ENCODE measurements around the gene PARD3B.

The PARD3B gene

GRCh38 chr2:204634564-204634963 is 89.3 kb downstream of the PARD3B start:
- H3K27me3 ChIP-seq (replicated peaks; ENCODE audit: control insufficient read depth, insufficient read depth, low read length) = no peaks in the 10 kb centered on the region; the same call in 1 of the 2 replicates
- H3K4me3 ChIP-seq (replicated peaks; ENCODE audit: low read depth, low read length) = no peak overlapping the region
- DNase-seq (ENCODE audit: extremely low read depth, insufficient read length) = no peak
- H3K36me3 ChIP-seq (ENCODE audit: control insufficient read depth, insufficient read depth, low read length) = no peaks in the 10 kb centered on the region
- TF ChIP-seq CTCF (IDR thresholded peaks at IDR 0.05; ENCODE audit: insufficient read depth, low read length, poor library complexity, severe bottlenecking) = no peak

- Histone ChIP-seq H3K36me3 (ENCODE audit: control insufficient read depth, insufficient read depth, low read length) (no peaks in the 10 kb centered on the region), H3K27me3 (replicated peaks; ENCODE audit: control insufficient read depth, insufficient read depth, low read length) (no peaks in the 10 kb centered on the region; the same call in 1 of the 2 replicates), H3K4me3 (replicated peaks; ENCODE audit: low read depth, low read length) (no peak overlapping the region)
- no peak for DNase-seq (ENCODE audit: extremely low read depth, insufficient read length)
- no peak for TF ChIP-seq CTCF (IDR thresholded peaks at IDR 0.05; ENCODE audit: insufficient read depth, low read length, poor library complexity, severe bottlenecking)
These were observed 90.2 kb downstream of the PARD3B start for GRCh38 chr2:204635478-204635877.

- no peak for TF ChIP-seq CTCF (IDR thresholded peaks at IDR 0.05; ENCODE audit: insufficient read depth, low read length, poor library complexity, severe bottlenecking)
- H3K27me3 ChIP-seq (replicated peaks; ENCODE audit: control insufficient read depth, insufficient read depth, low read length) = no peaks in the 10 kb centered on the region
- H3K4me3 ChIP-seq (replicated peaks; ENCODE audit: low read depth, low read length) = no peak overlapping the region
- DNase-seq (ENCODE audit: extremely low read depth, insufficient read length) = no peak
- H3K36me3 ChIP-seq (ENCODE audit: control insufficient read depth, insufficient read depth, low read length) = no peaks in the 10 kb centered on the region
These were observed 93.4 kb downstream of the PARD3B start for GRCh38 chr2:204638471-204639194.

GRCh38 chr2:204643326-204643725 is 98.1 kb downstream of the PARD3B start:
- Histone ChIP-seq H3K4me3 (replicated peaks; ENCODE audit: low read depth, low read length) (no peak overlapping the region), H3K36me3 (ENCODE audit: control insufficient read depth, insufficient read depth, low read length) (no peaks in the 10 kb centered on the region), H3K27me3 (replicated peaks; ENCODE audit: control insufficient read depth, insufficient read depth, low read length) (no peaks in the 10 kb centered on the region)
- no peak for TF ChIP-seq CTCF (IDR thresholded peaks at IDR 0.05; ENCODE audit: insufficient read depth, low read length, poor library complexity, severe bottlenecking)
- no peak for DNase-seq (ENCODE audit: extremely low read depth, insufficient read length)

- Histone ChIP-seq H3K27me3 (replicated peaks; ENCODE audit: control insufficient read depth, insufficient read depth, low read length) (no peaks in the 10 kb centered on the region), H3K36me3 (ENCODE audit: control insufficient read depth, insufficient read depth, low read length) (no peaks in the 10 kb centered on the region), H3K4me3 (replicated peaks; ENCODE audit: low read depth, low read length) (no peak overlapping the region)
- DNase-seq (ENCODE audit: extremely low read depth, insufficient read length) = no peak
- TF ChIP-seq CTCF (IDR thresholded peaks at IDR 0.05; ENCODE audit: insufficient read depth, low read length, poor library complexity, severe bottlenecking) = no peak
These were observed 99.9 kb downstream of the PARD3B start for GRCh38 chr2:204645018-204645773.
